Stimulated activated CD8-positive, alpha-beta memory T cell treated with anti-CD3 and anti-CD28 coated beads, Interleukin-4, amount 100 ng/mL, for 48 hours (primary cell): ENCODE results near the gene SMIM22.
A peak's percentile ranks its signal among the peaks of the same experiment; 100 is the strongest.

Experiments
- DNase-seq: peaks from one replicate; pipeline ENCODE4 v3.0.0-alpha.2; 2020

Gene SMIM22, protein sequence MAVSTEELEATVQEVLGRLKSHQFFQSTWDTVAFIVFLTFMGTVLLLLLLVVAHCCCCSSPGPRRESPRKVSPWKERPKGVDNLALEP

GRCh38 chr16:4795181-4795827, at the start of gene SMIM22:
Gene SMIM22, plus strand, starts transcription at chr16:4795369. Its CDS starts 366 bp downstream, at chr16:4795735.
- no peak for DNase-seq

GRCh38 chr16:4746215-4746614, 49.0 kb upstream of the SMIM22 start:
- no peak for DNase-seq

DNA sequence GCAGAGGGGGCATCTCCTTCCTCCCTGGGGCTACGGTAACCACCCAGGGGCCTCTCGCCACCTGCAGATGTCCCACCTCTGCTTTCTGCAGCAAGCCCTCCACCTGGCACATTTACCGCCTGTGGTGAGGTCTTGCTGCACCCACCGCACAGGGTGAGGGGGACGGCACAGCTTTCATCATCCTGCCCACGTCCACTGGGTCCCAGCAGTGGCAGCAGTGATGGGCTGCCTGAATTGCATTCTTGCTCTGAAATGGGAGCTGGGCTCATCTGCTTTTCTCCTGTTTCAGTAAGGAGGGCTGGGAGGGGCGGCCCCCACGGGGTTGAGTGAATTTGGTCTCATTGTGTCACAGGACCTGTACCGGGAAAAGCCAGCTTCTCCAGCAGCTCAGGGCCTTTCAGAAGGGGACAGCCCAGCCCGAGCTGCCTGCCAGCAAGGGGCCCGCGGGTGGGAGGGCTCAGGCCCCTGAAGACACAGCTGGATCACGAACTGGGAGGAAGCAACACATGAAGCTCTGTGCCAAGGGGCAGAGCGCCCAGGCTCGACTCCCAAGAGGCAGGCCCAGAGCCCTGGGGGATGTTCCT, 48.1 kb upstream of the SMIM22 start:
- DNase-seq, result no peak

GRCh38 chr16:4747906-4748681, 47.1 kb upstream of the SMIM22 start:
- DNase-seq, result no peak

DNA sequence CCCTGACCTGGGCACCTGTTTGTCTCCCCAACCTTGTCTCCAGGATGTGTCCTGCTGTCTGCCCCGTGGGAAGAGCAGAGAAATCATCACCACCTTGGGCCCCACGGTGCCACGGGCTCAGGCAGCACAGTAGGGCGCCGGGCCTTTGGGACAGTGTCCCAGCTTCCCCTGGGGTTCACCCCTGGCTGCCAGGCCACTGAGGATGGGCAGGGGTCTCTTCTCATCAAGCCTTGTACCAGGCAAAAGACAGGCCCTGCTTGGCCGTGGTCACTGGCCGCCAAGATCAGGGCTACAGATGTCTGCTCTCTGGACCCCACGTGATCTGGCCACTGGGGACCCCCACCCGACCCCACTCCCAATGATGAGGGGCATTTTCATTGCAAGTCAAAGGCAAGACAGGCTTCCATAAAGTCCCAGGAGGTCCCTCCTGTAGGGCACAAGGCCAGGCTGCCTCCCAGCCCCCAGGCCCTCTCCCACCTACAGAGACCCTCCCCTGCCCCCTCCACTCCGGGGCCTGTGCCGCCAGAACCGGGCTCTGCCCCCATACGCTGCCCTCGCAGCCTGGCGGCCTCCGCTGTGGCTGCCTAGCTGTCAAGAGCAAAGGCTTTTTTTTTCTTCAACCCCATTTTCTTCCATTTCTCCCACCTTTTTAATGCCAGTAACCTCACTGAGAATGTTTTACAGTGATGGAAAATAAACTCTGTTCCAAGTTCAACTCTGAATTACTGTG, 46.3 kb upstream of the SMIM22 start:
- DNase-seq, result no peak

- no peak for DNase-seq
Observed at GRCh38 chr16:4749700-4750257, 45.4 kb upstream of the SMIM22 start.

DNA sequence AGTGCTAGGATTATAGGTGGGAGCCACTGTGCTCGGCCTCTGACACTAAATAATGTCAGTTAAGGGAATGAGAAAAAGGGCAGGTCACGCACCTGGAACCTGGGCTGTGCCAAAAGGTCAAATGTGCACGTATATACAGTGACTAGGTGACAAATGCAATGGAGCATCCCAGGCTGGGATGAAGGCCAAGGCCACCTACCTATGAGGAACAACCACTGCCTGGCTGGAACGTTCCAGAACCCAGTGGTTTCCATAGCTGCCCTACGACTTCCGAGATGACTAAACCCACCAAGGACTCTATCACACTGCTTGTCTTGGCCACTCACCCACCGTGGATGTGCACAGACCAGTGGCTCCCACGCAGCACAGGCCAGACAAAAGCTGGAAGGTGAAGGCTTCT, 44.3 kb upstream of the SMIM22 start:
- DNase-seq, result no peak

GRCh38 chr16:4752351-4753100, 42.6 kb upstream of the SMIM22 start:
- no peak for DNase-seq

GRCh38 chr16:4753227-4753626, 41.9 kb upstream of the SMIM22 start:
- no peak for DNase-seq

- DNase-seq, result no peak
Observed at GRCh38 chr16:4754865-4755264, 40.3 kb upstream of the SMIM22 start.

- DNase-seq, result no peak
Observed at GRCh38 chr16:4755687-4756086, 39.5 kb upstream of the SMIM22 start.

DNA sequence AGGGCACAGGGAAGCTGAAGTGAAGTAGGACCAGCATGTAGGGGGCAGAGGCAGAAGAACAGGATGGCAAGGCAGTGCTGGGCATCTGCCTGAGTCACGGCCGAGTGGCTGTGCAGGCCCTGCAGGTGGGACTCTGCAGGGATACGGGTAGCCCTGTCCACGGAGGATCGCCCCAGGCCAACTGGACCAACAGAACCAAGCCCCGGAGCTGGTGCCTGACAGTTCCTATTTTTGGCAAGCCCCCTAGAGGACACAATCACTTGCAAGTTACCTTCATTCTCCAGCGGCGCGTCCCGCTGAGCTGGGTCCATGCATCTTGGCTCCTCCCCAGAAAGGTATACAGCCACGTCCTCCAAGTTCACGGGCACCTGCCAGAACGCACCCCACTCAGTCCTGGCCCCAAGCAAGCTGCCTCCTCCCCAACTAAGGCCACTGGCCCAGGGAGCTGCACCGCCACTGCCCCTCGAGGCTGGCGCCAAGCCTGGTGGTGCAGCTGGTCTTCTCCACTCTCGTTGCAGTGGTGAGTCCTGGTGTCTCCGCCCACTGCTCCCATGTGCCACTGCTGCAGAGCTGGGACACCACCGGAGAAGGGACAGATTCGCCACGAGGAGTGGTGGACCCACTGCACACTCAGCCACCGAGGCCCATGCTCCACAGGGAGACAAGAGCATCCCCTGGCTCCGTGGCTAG, 34.8 kb upstream of the SMIM22 start:
- no peak for DNase-seq

GRCh38 chr16:4762205-4762604, 33.0 kb upstream of the SMIM22 start:
- no peak for DNase-seq

DNA sequence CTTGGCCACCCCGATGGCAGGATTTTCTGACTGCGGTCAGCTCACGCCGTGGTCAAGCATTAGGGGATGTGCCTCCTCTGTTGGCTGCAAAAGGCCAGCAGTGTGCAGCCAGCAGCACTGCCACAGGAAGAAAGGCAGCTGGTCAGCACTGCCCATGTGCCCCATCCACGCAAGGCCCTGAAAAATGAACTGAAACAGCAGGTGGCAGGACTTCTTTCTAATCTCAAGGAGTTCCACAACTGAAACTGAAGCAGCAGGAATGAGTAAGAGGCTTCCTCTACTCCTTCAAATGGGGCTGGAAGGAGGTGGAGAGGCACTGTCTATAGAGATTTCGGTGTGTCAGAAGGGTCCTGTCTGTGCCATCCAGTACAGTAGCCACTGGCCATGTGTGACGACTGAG, 31.4 kb upstream of the SMIM22 start:
- DNase-seq, result no peak

GRCh38 chr16:4765511-4766474, 29.4 kb upstream of the SMIM22 start:
- DNase-seq, result no peak

DNA sequence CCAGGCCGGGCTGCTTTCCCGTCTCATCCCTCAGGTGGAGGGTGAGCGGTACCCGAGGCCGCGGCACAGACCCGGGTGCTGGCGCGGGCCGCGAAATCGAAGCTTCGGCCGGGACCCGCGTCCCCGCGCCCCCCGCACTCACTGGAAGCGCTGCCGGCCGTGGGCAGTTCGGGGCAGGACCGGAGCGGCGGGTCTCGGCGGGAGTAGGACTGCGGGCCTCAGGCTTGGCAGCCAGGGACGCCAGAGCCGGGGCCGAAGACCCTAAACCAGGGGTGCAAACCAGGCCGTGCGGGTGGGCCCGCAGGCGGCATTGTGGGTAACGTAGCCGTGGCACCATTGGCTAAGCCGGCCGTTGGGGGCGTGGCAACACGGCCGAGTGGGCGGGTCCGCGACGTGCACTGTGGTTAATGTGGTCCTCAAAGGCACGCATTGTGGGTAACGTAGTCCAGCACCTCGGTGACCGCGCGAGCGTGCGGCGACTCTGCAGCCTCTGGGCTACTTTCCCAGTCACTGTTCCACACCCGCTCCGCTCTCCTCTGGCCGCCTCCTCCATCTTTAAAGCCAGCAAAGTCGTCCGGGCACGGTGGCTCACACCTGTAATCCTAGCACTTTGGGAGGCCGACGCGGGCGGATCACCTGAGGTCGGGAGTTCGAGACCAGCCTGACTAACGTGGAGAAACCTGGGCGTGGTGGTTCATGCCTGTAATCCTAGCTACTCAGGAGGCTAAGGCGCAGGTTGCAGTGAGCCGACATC, 28.1 kb upstream of the SMIM22 start, which contains the start of gene ZNF500:
ZNF500 (minus strand) TSS at position 288 of the 754 bp plus-strand sequence. CDS start 1,184 bp downstream, outside the sequence.
- peak; percentile 99 for DNase-seq

GRCh38 chr16:4767872-4768548, 27.2 kb upstream of the SMIM22 start:
- no peak for DNase-seq

DNA sequence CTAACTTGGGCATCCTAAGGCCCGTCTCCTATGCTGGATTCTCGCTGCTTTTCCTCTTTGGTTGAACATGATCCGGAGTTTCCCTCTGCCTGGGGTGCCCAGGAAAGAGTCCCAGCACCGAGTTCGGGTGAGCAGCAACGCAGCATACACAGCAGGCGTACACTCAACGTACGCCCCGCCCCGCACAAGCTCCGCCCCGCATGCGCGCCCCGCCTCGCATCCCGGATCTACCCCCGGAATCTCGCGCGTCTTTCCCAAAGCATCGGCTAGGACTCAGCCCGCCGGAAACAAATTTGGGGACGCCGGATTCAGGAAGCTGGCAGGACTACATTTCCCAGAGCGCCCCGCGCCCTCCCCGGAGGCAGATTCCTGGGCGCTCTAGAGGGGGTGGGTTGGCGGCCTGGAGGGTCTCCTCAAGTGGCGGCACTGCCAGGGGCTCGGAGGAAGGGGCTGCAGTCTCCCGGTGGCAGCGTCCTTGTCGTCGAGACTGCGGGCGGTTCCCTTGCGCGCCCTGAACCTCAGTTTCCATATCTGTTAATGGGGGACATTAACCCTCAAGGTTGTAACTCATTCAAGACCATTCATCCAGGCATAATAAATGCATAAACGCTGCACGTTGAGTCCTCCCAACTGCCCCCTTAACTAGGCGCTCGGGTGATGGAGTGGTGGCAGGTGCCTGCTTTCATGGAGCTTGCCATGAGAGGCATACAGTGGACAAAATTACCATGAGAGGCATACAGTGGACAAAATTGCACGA, 26.4 kb upstream of the SMIM22 start:
- peak; percentile 97 for DNase-seq
